Peyer's patch (tissue), 4 donors: ENCODE measurements around the gene FXYD3. TPM values are rescaled to one million over a fixed set of nuclear protein-coding genes. Genes with fewer than 3 reads are reported as not detected.

Experiments used
- DNase-seq, 3 donors: peaks; one replicate each; pipeline ENCODE4 v3.0.0-alpha.2; 2017 to 2019
- H3K27ac ChIP-seq, 4 donors: fragments of 200-600 bp; sonication (generic); one replicate each; pipeline ENCODE4 v1.5.1; 2016 to 2019
- H3K27me3 ChIP-seq, 2 donors: fragments of 200-600 bp; sonication (generic); one replicate each; pipeline ENCODE4 v1.5.1; 2019
- H3K36me3 ChIP-seq, 3 donors: fragments of 200-600 bp; sonication (generic); one replicate each; pipeline ENCODE4 v1.5.1; 2016 to 2019
- H3K4me1 ChIP-seq, 4 donors: fragments of 200-600 bp; sonication (generic); one replicate each; pipeline ENCODE4 v1.5.1; 2016 to 2019
- H3K4me3 ChIP-seq, 4 donors: fragments of 200-600 bp; sonication (generic); 1 replicate in 3 of 4; 2 replicates in 1 of 4; pipeline ENCODE4 v1.5.1; 2016 to 2019; ENCODE audit warnings: mild to moderate bottlenecking in 1 of 4
- H3K9me3 ChIP-seq, 4 donors: fragments of 200-600 bp; sonication (generic); one replicate each; pipeline ENCODE4 v1.5.1; 2016 to 2019; ENCODE audit warnings: mild to moderate bottlenecking in 1 of 4
- POLR2A ChIP-seq, 2 donors: fragments of 450-650 bp; IDR thresholded peaks; one replicate each; pipeline ENCODE4 v1.5.1; 2017; ENCODE audit warnings: antibody characterized with exemption in 2 of 2, mild to moderate bottlenecking in 2 of 2, moderate library complexity in 2 of 2
- total RNA-seq, 4 donors: library from RNA; depleted of rRNA; stranded (reverse); fragments of >200 nt; gene quantifications; one replicate each; pipeline ENCODE4 v1.1.0, GENCODE V29; 2016
- TF ChIP-seq, protein P1 (sequence below), 6 experiments: fragments of 450-650 bp in 4 of 6; fragments of 200-600 bp in 2 of 6; sonication (generic) in 1 of 6; IDR thresholded peaks; one replicate each; pipeline ENCODE4 v1.5.1; 2017 to 2019; ENCODE audit warnings: antibody characterized with exemption in 6 of 6, mild to moderate bottlenecking in 3 of 6, moderate library complexity in 1 of 6

Gene FXYD3
- total RNA-seq, 4 donors from 2014 or later: 33.0 to 1,418 (median 1,063) TPM

DNA sequence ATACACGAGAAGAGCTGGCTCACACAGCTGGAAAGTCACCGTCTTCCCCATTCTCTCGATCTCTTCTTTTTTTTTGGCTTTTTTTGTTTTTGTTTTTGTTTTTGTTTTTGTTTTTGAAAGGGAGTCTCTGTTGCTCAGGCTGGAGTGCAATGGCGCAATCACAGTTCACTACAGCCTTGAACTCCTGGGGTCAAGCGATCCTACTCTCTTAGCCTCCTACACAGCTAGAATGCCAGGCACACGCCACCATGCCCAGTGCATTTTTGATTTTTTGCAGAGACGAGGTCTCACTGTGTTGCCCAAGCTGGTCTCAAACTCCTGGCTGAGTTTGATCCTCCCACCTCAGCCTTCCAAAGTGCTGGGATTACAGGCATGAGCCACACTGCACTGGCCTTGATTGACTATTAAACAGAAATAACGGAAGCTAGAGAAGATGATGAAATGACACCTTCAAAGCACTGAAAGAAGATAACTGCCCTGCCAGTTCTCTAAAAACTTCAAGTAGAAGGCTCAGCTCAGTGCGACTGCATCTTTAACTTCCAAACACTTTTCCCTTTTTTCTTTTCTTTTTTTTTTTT lies 4.0 kb downstream of the FXYD3 start:
- peaks cover 0 to 22% (median 0%) of the 10 kb centered on the region in 3 donors for H3K36me3 ChIP-seq
- H3K27ac ChIP-seq: peak overlapping the region in 3 of 4 donors; percentile 79 to 97 (median 85)
- peak overlapping the region in 2 of 4 donors; percentile 56 to 68 for H3K4me3 ChIP-seq

DNA sequence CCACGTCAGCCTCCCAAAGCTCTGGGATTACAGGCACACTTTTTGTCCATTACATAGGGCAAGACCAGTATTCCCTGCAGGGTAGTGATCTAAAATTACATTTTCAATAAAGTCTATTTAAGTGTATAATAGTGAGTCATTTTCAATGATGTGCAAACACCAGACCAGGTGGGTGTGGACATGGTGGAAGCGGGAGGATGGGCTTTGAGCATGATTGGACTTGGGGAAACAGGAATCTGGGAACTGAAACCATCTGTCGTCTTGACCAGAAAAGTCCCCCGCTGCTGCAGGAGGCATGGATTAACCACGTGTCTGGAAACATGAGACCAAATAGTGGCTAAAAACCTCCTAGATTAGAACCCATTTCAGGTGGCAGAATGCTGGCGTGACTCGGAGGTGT lies 4.9 kb downstream of the FXYD3 start:
- peak in 1 of 3 donors; percentile 70 for DNase-seq
- H3K4me1 ChIP-seq: peaks cover 5 to 58% (median 7%) of the 10 kb centered on the region in 4 donors
- no peaks in the 10 kb centered on the region for H3K27me3 ChIP-seq
- peak overlapping the region in 2 of 4 donors; percentile 43 to 56 for H3K4me3 ChIP-seq
- H3K36me3 ChIP-seq: peaks cover 0 to 22% (median 0%) of the 10 kb centered on the region in 3 donors
- TF ChIP-seq, protein P1, sequence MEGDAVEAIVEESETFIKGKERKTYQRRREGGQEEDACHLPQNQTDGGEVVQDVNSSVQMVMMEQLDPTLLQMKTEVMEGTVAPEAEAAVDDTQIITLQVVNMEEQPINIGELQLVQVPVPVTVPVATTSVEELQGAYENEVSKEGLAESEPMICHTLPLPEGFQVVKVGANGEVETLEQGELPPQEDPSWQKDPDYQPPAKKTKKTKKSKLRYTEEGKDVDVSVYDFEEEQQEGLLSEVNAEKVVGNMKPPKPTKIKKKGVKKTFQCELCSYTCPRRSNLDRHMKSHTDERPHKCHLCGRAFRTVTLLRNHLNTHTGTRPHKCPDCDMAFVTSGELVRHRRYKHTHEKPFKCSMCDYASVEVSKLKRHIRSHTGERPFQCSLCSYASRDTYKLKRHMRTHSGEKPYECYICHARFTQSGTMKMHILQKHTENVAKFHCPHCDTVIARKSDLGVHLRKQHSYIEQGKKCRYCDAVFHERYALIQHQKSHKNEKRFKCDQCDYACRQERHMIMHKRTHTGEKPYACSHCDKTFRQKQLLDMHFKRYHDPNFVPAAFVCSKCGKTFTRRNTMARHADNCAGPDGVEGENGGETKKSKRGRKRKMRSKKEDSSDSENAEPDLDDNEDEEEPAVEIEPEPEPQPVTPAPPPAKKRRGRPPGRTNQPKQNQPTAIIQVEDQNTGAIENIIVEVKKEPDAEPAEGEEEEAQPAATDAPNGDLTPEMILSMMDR (IDR thresholded peaks at IDR 0.05): no peak
- TF ChIP-seq POLR2A (IDR thresholded peaks at IDR 0.05): no peak
- H3K27ac ChIP-seq: peak overlapping the region; percentile 38 to 97 (median 66)
- H3K9me3 ChIP-seq: no peaks in the 10 kb centered on the region

More for the DNA sequence above, 4.0 kb downstream of the FXYD3 start:
- no peaks in the 10 kb centered on the region for H3K27me3 ChIP-seq
- no peaks in the 10 kb centered on the region for H3K9me3 ChIP-seq
- DNase-seq: no peak
- TF ChIP-seq POLR2A (IDR thresholded peaks at IDR 0.05): no peak
- TF ChIP-seq, protein P1 (IDR thresholded peaks at IDR 0.05): no peak
- H3K4me1 ChIP-seq: peaks cover 2 to 50% (median 4%) of the 10 kb centered on the region in 4 donors

DNA sequence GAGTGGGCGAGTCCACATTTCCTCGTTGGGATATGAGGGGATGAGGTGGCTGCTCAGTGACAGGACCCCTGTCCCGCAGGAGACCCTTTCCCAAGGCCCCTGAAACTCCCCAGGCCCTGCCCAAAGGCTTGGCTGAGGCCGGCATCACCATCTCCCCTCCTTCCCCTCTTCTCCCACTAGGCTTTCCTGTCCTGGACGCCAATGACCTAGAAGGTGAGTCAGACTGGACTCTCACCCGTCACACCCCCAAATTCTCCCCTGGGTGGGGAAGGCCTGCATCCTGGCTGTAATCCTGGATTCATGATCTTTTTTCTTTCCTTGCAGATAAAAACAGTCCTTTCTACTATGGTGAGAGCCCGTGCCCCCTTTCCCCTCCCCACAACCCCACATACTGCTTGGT lies 5.3 kb downstream of the FXYD3 start:
- H3K36me3 ChIP-seq: peaks cover 0 to 22% (median 0%) of the 10 kb centered on the region in 3 donors
- H3K27ac ChIP-seq: peak overlapping the region; percentile 38 to 97 (median 66)
- DNase-seq: peak in 1 of 3 donors; percentile 82
- no peaks in the 10 kb centered on the region for H3K27me3 ChIP-seq
- TF ChIP-seq, protein P1 (IDR thresholded peaks at IDR 0.05): peak in 1 of 6 experiments; percentile 4
- TF ChIP-seq POLR2A (IDR thresholded peaks at IDR 0.05): peak; percentile 27 to 66
- peak overlapping the region in 2 of 4 donors; percentile 43 to 56 for H3K4me3 ChIP-seq
- H3K9me3 ChIP-seq: no peaks in the 10 kb centered on the region
- peaks cover 5 to 62% (median 8%) of the 10 kb centered on the region in 4 donors for H3K4me1 ChIP-seq

DNA sequence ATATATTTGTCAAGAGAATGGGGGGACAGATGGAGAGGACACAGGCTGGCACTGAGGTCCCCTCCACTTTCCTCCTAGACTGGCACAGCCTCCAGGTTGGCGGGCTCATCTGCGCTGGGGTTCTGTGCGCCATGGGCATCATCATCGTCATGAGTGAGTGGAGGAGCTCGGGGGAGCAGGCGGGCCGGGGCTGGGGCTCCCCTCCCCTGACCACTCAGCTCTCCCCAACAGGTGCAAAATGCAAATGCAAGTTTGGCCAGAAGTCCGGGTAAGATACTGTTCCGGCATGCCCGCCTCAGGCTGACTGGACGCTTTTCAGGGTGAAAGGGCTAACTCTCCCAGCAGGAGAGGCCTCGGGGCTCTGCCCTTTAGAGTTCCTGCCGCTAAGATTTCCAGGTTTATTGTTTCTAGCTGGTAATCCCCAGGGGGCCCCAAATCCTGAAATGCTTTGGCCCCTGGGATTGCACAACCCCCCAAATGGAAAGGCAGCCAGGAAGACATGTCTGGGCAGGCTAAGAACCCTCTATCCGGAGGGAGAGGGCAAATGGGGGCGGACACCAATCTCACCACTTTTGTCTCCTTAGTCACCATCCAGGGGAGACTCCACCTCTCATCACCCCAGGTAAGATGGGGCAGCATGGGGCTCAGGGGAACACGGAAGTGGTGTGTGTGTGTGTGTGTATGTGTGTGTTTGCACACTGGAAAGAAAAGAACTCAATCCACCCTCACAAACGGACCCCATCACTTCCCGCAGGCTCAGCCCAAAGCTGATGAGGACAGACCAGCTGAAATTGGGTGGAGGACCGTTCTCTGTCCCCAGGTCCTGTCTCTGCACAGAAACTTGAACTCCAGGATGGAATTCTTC lies 7.3 kb downstream of the FXYD3 start:
- DNase-seq: no peak
- TF ChIP-seq, protein P1 (IDR thresholded peaks at IDR 0.05): no peak
- TF ChIP-seq POLR2A (IDR thresholded peaks at IDR 0.05): no peak
- Histone ChIP-seq H3K27ac (peak overlapping the region in 3 of 4 donors; percentile 61 to 97 (median 79)), H3K4me1 (peaks cover 5 to 66% (median 8%) of the 10 kb centered on the region in 4 donors), H3K4me3 (peak overlapping the region in 1 of 4 donors; percentile 50), H3K9me3 (no peaks in the 10 kb centered on the region), H3K36me3 (peaks cover 0 to 18% (median 0%) of the 10 kb centered on the region in 3 donors), H3K27me3 (no peaks in the 10 kb centered on the region)

DNA sequence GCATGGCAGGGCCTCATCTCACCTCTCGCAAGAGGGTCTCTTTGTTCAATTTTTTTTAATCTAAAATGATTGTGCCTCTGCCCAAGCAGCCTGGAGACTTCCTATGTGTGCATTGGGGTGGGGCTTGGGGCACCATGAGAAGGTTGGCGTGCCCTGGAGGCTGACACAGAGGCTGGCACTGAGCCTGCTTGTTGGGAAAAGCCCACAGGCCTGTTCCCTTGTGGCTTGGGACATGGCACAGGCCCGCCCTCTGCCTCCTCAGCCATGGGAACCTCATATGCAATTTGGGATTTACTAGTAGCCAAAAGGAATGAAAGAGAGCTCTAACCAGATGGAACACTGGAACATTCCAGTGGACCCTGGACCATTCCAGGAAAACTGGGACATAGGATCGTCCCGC lies 8.0 kb downstream of the FXYD3 start:
- H3K27ac ChIP-seq: peak overlapping the region in 3 of 4 donors; percentile 61 to 97 (median 79)
- H3K9me3 ChIP-seq: no peaks in the 10 kb centered on the region
- peak overlapping the region in 1 of 4 donors; percentile 50 for H3K4me3 ChIP-seq
- TF ChIP-seq POLR2A (IDR thresholded peaks at IDR 0.05): no peak
- TF ChIP-seq, protein P1 (IDR thresholded peaks at IDR 0.05): no peak
- peaks cover 5 to 66% (median 8%) of the 10 kb centered on the region in 4 donors for H3K4me1 ChIP-seq
- DNase-seq: no peak
- H3K36me3 ChIP-seq: peaks cover 0 to 16% (median 0%) of the 10 kb centered on the region in 3 donors
- no peaks in the 10 kb centered on the region for H3K27me3 ChIP-seq
